Retinal pigment epithelial cell (primary cell): ENCODE data around the gene PTPRN2.

ENCODE experiments used
- DNase-seq: peaks from one replicate; pipeline ENCODE4 v3.0.0-alpha.2; 2010; ENCODE audit warnings: low read depth
- H3K4me3 ChIP-seq: 2 replicates; pipeline ENCODE4 v1.5.1; 2011; ENCODE audit warnings: mild to moderate bottlenecking, low read length, control low read depth, moderate library complexity
- CTCF ChIP-seq: conservative IDR thresholded peaks from 2 replicates; pipeline ENCODE4 v1.5.1; 2011; ENCODE audit warnings: low read depth, low read length, control low read depth, inconsistent platforms

The PTPRN2 gene

DNA sequence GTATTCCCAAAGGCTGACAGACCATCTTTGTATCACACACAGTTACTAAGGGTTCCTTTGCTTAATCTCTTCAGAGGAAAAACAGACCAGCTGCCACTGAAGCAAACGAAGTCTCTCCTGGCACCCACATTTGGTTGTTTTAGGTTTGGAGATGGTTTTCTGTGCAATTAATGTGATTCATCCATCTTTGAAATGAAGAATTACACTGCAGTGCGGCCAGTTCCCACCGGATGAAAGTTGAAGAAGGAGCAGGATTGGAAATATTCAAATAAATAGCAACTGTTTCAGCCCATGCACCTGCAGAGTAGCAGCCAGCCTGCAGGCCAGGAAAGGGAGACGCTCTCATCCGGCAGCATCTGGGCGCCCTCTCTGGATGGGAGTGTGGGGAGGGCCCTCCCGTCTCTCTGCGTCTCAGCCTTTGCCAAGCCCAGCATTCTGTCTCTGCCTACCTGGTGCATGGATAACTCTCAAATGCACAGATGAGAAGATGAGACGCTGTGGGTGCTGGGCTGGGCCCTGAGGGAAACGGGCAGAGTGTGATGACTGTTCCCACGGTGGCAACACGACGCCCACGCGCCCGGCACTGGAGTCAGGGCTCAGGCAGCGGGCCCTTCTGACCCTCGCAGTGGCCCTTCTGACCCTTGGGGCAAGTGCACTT, 214.0 kb downstream of the PTPRN2 start:
- no peak for TF ChIP-seq CTCF
- H3K4me3 ChIP-seq = no peak overlapping the region
- DNase-seq = no peak

DNA sequence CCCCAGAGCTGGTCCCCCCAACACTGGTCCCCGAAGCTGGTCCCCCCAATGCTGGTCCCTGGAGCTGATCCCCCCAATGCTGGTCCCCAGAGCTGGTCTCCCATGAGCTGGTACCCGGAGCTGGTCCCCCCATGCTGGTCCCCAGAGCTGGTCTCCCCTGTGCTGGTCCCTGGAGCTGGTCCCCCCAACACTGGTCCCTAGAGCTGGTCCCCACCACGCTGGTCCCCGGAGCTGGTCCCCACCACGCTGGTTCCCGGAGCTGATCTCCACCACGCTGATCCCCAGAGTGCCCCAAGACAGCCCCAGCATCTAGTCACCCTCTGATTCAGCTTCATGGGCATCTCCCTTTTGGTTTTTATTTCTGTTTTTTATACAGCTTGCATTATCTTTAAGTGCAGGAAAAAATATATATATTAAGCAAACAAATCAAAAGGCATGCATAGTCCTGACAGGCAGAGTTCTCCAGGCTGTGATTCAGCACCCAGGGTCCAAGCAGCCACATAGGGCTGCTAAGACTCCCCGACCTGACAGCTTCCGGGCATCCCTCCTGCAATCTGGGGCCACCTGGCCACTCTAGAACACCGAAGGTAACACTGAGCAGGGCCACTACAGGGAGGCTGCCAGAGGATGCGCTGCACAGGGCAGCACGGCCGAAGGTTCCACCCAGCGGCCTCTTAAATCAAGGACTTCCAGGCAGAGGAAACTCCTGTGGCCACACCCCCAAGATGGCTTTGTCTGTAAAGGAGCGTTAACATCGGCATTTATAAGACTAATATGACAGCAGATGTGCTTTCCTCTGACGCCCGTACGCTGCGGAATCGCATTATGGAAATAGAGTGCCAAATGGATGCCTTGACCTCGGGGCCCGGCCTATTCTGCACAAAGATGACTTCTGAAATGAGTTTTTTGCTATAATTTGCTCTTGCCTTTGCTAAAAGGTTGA, 215.0 kb downstream of the PTPRN2 start:
- no peak for DNase-seq
- no peak overlapping the region for H3K4me3 ChIP-seq
- TF ChIP-seq CTCF = no peak

- no peak for TF ChIP-seq CTCF
- H3K4me3 ChIP-seq = no peak overlapping the region
- no peak for DNase-seq
Observed at GRCh38 chr7:158371856-158372255, 215.8 kb downstream of the PTPRN2 start.

GRCh38 chr7:158369866-158370265, 217.8 kb downstream of the PTPRN2 start:
- no peak for TF ChIP-seq CTCF
- no peak overlapping the region for H3K4me3 ChIP-seq
- no peak for DNase-seq

GRCh38 chr7:158369290-158369689, 218.3 kb downstream of the PTPRN2 start:
- no peak overlapping the region for H3K4me3 ChIP-seq
- no peak for DNase-seq
- no peak for TF ChIP-seq CTCF

DNA sequence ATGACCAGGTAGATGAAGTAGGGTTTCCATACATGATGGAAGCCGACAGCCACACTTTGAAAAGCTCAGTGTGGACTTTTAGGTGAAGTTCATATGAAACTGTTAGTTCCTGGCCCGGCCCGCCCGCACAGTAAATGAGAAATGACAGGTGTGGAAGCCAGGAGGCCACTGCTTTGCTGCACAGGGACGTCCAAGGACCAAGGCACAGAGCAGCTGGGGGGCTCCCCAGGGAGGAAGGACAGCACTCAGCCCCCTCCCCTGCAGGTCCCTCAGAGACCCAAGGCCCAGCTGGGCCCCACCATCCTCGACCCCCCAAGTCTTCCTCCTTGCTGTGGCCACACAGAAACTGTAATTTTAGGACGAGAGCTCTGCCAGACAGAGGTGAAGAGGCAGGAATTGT, 219.2 kb downstream of the PTPRN2 start:
- no peak for TF ChIP-seq CTCF
- DNase-seq = no peak
- no peak overlapping the region for H3K4me3 ChIP-seq

DNA sequence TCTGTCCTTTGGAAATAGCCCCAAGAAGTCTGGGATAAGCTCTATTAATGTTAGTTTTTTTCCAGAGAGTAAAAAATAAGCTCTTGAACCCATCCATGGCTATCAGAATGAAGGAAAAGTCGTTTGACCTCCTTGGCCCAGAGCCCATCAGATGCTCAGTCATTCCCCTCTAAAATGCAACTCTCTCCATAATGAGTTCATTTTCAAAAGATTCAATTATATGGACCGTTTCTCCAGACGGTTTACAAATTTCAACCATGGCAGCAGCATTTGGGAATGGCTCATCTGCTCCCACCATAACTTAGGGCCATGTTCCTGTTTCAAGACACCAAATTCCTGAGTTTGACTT, 220.0 kb downstream of the PTPRN2 start:
- TF ChIP-seq CTCF = no peak
- no peak overlapping the region for H3K4me3 ChIP-seq
- no peak for DNase-seq
